Measurements from ENCODE around the gene SBK3. TPM values are rescaled to one million over a fixed set of nuclear protein-coding genes. Genes with fewer than 3 reads are reported as not detected.
"Not testable (repeated sequence)": the region's sequence is repeated elsewhere in the genome, so short reads cannot be mapped to it uniquely, and the experiment has no call there.

SBK3 gene
- total RNA-seq, 1 donor = under 0.01 TPM

- no peak for DNase-seq (ENCODE audit: low read depth)
- no peak for TF ChIP-seq CTCF (IDR thresholded peaks at IDR 0.05; ENCODE audit: insufficient read depth, low read depth, low read length)
- H3K4me3 ChIP-seq (ENCODE audit: low read depth, low read length) = no peak overlapping the region
Measured at GRCh38 chr19:55576746-55577145, 31.4 kb upstream of the SBK3 start.

GRCh38 chr19:55573929-55574328, 28.6 kb upstream of the SBK3 start:
- H3K4me3 ChIP-seq (ENCODE audit: low read depth, low read length); DNase-seq (ENCODE audit: low read depth): not testable (repeated sequence)

GRCh38 chr19:55569477-55569876, 24.1 kb upstream of the SBK3 start:
- not testable (repeated sequence) for DNase-seq (ENCODE audit: low read depth); H3K4me3 ChIP-seq (ENCODE audit: low read depth, low read length)

GRCh38 chr19:55567708-55568328, 22.5 kb upstream of the SBK3 start:
- TF ChIP-seq CTCF (IDR thresholded peaks at IDR 0.05; ENCODE audit: insufficient read depth, low read depth, low read length) = no peak
- no peak for DNase-seq (ENCODE audit: low read depth)

GRCh38 chr19:55566823-55567222, 21.5 kb upstream of the SBK3 start:
- TF ChIP-seq CTCF (IDR thresholded peaks at IDR 0.05; ENCODE audit: insufficient read depth, low read depth, low read length) = no peak
- H3K4me3 ChIP-seq (ENCODE audit: low read depth, low read length) = no peak overlapping the region
- DNase-seq (ENCODE audit: low read depth) = no peak

More at GRCh38 chr19:55567708-55568328, 22.5 kb upstream of the SBK3 start:
- no peak overlapping the region for H3K4me3 ChIP-seq (ENCODE audit: low read depth, low read length)

- no peak for TF ChIP-seq CTCF (IDR thresholded peaks at IDR 0.05; ENCODE audit: insufficient read depth, low read depth, low read length)
- no peak for DNase-seq (ENCODE audit: low read depth)
- no peak overlapping the region for H3K4me3 ChIP-seq (ENCODE audit: low read depth, low read length)
Measured at GRCh38 chr19:55563261-55563690, 17.9 kb upstream of the SBK3 start.

GRCh38 chr19:55559684-55560083, 14.3 kb upstream of the SBK3 start:
- H3K4me3 ChIP-seq (ENCODE audit: low read depth, low read length) = no peak overlapping the region
- TF ChIP-seq CTCF (IDR thresholded peaks at IDR 0.05; ENCODE audit: insufficient read depth, low read depth, low read length) = no peak
- no peak for DNase-seq (ENCODE audit: low read depth)

GRCh38 chr19:55554741-55555152, 9.4 kb upstream of the SBK3 start:
- no peak for TF ChIP-seq CTCF (IDR thresholded peaks at IDR 0.05; ENCODE audit: insufficient read depth, low read depth, low read length)
- DNase-seq (ENCODE audit: low read depth) = no peak

More at GRCh38 chr19:55554741-55555152, 9.4 kb upstream of the SBK3 start:
- no peak overlapping the region for H3K4me3 ChIP-seq (ENCODE audit: low read depth, low read length)

Measured in fibroblast of villous mesenchyme (primary cell).